H1 (cell line): Measurements from ENCODE around the gene OXCT2. TPM values are rescaled to one million over a fixed set of nuclear protein-coding genes. Genes with fewer than 3 reads are reported as not detected.

Experiments used
- CTCF ChIA-PET: fragments of 300-600 bp; sonication (Branson Sonifier 250); formaldehyde crosslinking; loops from one replicate; lab custom pipeline; 2021; ENCODE audit not compliant: partially characterized antibody; lab: Charles Lee
- POLR2A ChIA-PET: fragments of 300-600 bp; sonication (Branson Sonifier 250); formaldehyde crosslinking; loops from one replicate; lab custom pipeline; 2021; ENCODE audit warnings: inconsistent platforms; ENCODE audit not compliant: partially characterized antibody; lab: Charles Lee
- DNase-seq, 2 experiments: peaks; one replicate each; pipeline versions ENCODE4 v3.0.0 to v3.0.0-alpha.2; 2010 to 2022; ENCODE audit warnings: low spot score in 2 of 2, low read depth in 1 of 2, mixed read lengths in 1 of 2
- FAIRE-seq: peaks from 2 replicates; lab custom pipeline; 2011; peaks lifted over from hg19 to GRCh38; lab: Jason Lieb, UNC
- H2AFZ ChIP-seq: 2 replicates; pipeline ENCODE4 v1.8.1; 2012; ENCODE audit warnings: low read length, inconsistent platforms
- H2AK5ac ChIP-seq: 2 replicates; pipeline ENCODE4 v1.6.1; 2013; ENCODE audit warnings: low read depth, low read length
- H2BK120ac ChIP-seq: replicated peaks from 2 replicates; pipeline ENCODE3; 2013; ENCODE audit warnings: low read depth, low read length, inconsistent platforms
- H2BK12ac ChIP-seq: 2 replicates; pipeline ENCODE4 v1.6.1; 2013; ENCODE audit warnings: low read depth, low read length
- H2BK15ac ChIP-seq: 2 replicates; pipeline ENCODE4 v1.6.1; 2013; ENCODE audit warnings: low read length
- H2BK20ac ChIP-seq: 2 replicates; pipeline ENCODE4 v1.6.1; 2013; ENCODE audit warnings: low read length
- H2BK5ac ChIP-seq: 2 replicates; pipeline ENCODE4 v1.6.1; 2013; ENCODE audit warnings: low read depth, low read length
- H3K14ac ChIP-seq: 2 replicates; pipeline ENCODE4 v1.6.1; 2013; ENCODE audit warnings: inconsistent platforms; ENCODE audit not compliant: insufficient read length
- H3K18ac ChIP-seq: 2 replicates; pipeline ENCODE4 v1.6.1; 2013; ENCODE audit warnings: low read length; ENCODE audit errors: extremely low read depth
- H3K23ac ChIP-seq: 2 replicates; pipeline ENCODE4 v1.6.1; 2013; ENCODE audit warnings: inconsistent platforms; ENCODE audit not compliant: insufficient read length
- H3K23me2 ChIP-seq: 2 replicates; pipeline ENCODE4 v1.6.1; 2013; ENCODE audit warnings: low read depth, low read length
- H3K27ac ChIP-seq: 2 replicates; pipeline ENCODE4 v1.6.1; 2011; ENCODE audit warnings: low read depth, low read length, inconsistent platforms
- H3K27me3 ChIP-seq, 4 experiments: replicated peaks in 1 of 4; 1 replicate in 1 of 4; 2 replicates in 3 of 4; pipeline versions ENCODE4 v1.6.1 to v1.8.1; 2011 to 2013; ENCODE audit warnings: low read length in 3 of 4, mild to moderate bottlenecking in 3 of 4, inconsistent platforms in 2 of 4, mixed read lengths in 2 of 4, moderate library complexity in 1 of 4; ENCODE audit not compliant: control insufficient read depth in 3 of 4, insufficient read depth in 3 of 4; ENCODE audit errors: extremely low read depth in 1 of 4
- H3K36me3 ChIP-seq, 4 experiments: 2 replicates each; pipeline versions ENCODE4 v1.6.1 to v1.8.1; 2011 to 2013; ENCODE audit warnings: mild to moderate bottlenecking in 4 of 4, low read length in 3 of 4, moderate library complexity in 2 of 4, control low read depth in 1 of 4, inconsistent platforms in 1 of 4; ENCODE audit not compliant: insufficient read depth in 4 of 4, control insufficient read depth in 2 of 4
- H3K4ac ChIP-seq: replicated peaks from 2 replicates; pipeline ENCODE3; 2013; ENCODE audit warnings: low read length, low read depth, mixed read lengths, inconsistent platforms; ENCODE audit not compliant: insufficient read length
- H3K4me1 ChIP-seq, 4 experiments: replicated peaks in 1 of 4; 1 replicate in 1 of 4; 2 replicates in 3 of 4; pipeline versions ENCODE4 v1.6.1 to v1.8.1; 2011 to 2013; ENCODE audit warnings: low read length in 3 of 4, inconsistent platforms in 2 of 4, mixed read lengths in 1 of 4; ENCODE audit not compliant: insufficient read depth in 4 of 4, control insufficient read depth in 3 of 4
- H3K4me2 ChIP-seq, 2 experiments: 2 replicates each; pipeline versions ENCODE4 v1.6.1 to v1.8.1; 2011 to 2013; ENCODE audit warnings: low read depth in 2 of 2, low read length in 2 of 2, control low read depth in 1 of 2, inconsistent platforms in 1 of 2, mild to moderate bottlenecking in 1 of 2; ENCODE audit not compliant: insufficient read depth in 1 of 2
- H3K4me3 ChIP-seq, 4 experiments: fragments of 200-600, 300-600 bp in 1 of 4; sonication (generic), shearing (Covaris generic), sonication (Bioruptor Twin) in 1 of 4; 2 replicates each; pipeline versions ENCODE4 v1.5.1 to v1.8.1; 2011 to 2016; ENCODE audit warnings: low read length in 4 of 4, low read depth in 3 of 4, control low read depth in 2 of 4, inconsistent platforms in 2 of 4, mild to moderate bottlenecking in 2 of 4, mixed read lengths in 1 of 4, moderate library complexity in 1 of 4; ENCODE audit not compliant: insufficient read depth in 2 of 4; ENCODE audit errors: extremely low read depth in 1 of 4
- H3K56ac ChIP-seq: replicated peaks from 2 replicates; pipeline ENCODE3; 2013; ENCODE audit warnings: low read depth, mild to moderate bottlenecking, mixed read lengths, low read length, inconsistent platforms; ENCODE audit not compliant: insufficient read length
- H3K79me1 ChIP-seq: 2 replicates; pipeline ENCODE4 v1.6.1; 2013; ENCODE audit warnings: low read depth, low read length, control low read depth
- H3K79me2 ChIP-seq, 2 experiments: 2 replicates each; pipeline versions ENCODE4 v1.6.1 to v1.8.1; 2012 to 2013; ENCODE audit warnings: low read length in 2 of 2, mild to moderate bottlenecking in 2 of 2, inconsistent platforms in 1 of 2; ENCODE audit not compliant: insufficient read depth in 2 of 2, control insufficient read depth in 1 of 2
- H3K9ac ChIP-seq, 4 experiments: replicated peaks in 1 of 4; 1 replicate in 1 of 4; 2 replicates in 3 of 4; pipeline versions ENCODE4 v1.6.1 to v1.8.1; 2011 to 2013; ENCODE audit warnings: low read depth in 3 of 4, low read length in 3 of 4, control low read depth in 2 of 4, mild to moderate bottlenecking in 2 of 4, moderate library complexity in 2 of 4, inconsistent platforms in 1 of 4; ENCODE audit errors: extremely low read depth in 1 of 4
- H3K9me3 ChIP-seq, 2 experiments: 2 replicates each; pipeline versions ENCODE4 v1.6.1 to v1.8.1; 2012 to 2013; ENCODE audit warnings: mild to moderate bottlenecking in 2 of 2, moderate library complexity in 2 of 2, control low read depth in 1 of 2, inconsistent platforms in 1 of 2, low read depth in 1 of 2, low read length in 1 of 2, mixed read lengths in 1 of 2; ENCODE audit not compliant: insufficient read depth in 2 of 2
- H4K20me1 ChIP-seq, 2 experiments: replicated peaks in 1 of 2; 2 replicates each; pipeline versions ENCODE3 to v1.8.1; 2011 to 2013; ENCODE audit warnings: inconsistent platforms in 2 of 2, low read length in 2 of 2, mild to moderate bottlenecking in 1 of 2; ENCODE audit not compliant: insufficient read depth in 2 of 2, control insufficient read depth in 1 of 2
- H4K5ac ChIP-seq: 2 replicates; pipeline ENCODE4 v1.6.1; 2013; ENCODE audit warnings: low read length, low read depth, mixed read lengths, inconsistent platforms; ENCODE audit not compliant: insufficient read length
- H4K8ac ChIP-seq: 2 replicates; pipeline ENCODE4 v1.8.0; 2013; ENCODE audit warnings: mild to moderate bottlenecking, moderate library complexity, low read length, inconsistent platforms; ENCODE audit not compliant: insufficient read depth; ENCODE audit errors: extremely low read depth
- H4K91ac ChIP-seq: replicated peaks from 2 replicates; pipeline ENCODE3; 2013; ENCODE audit warnings: low read length, mixed read lengths, inconsistent platforms; ENCODE audit not compliant: insufficient read length
- CHD1 ChIP-seq: IDR thresholded peaks from 2 replicates; pipeline ENCODE4 v1.6.1; 2012; ENCODE audit warnings: low read depth, low read length, improper control_type of control experiment
- CREB1 ChIP-seq: IDR thresholded peaks from 2 replicates; pipeline ENCODE4 v1.6.1; 2012; ENCODE audit warnings: inconsistent platforms
- MAFK ChIP-seq: IDR thresholded peaks from 2 replicates; pipeline ENCODE4 v1.6.1; 2012; ENCODE audit warnings: low read depth, mild to moderate bottlenecking, improper control_type of control experiment, low read length
- POLR2A ChIP-seq, 2 experiments: IDR thresholded peaks; 1 replicate in 1 of 2; 2 replicates in 1 of 2; pipeline ENCODE4 v1.6.1; 2011; ENCODE audit warnings: low read depth in 2 of 2, low read length in 2 of 2, mild to moderate bottlenecking in 2 of 2; ENCODE audit errors: control extremely low read depth in 1 of 2
- POU5F1 ChIP-seq: IDR thresholded peaks from 2 replicates; pipeline ENCODE4 v1.6.1; 2011; ENCODE audit warnings: low read depth, mild to moderate bottlenecking, low read length, moderate library complexity
- RAD21 ChIP-seq, 2 experiments: IDR thresholded peaks in 1 of 2; conservative IDR thresholded peaks in 1 of 2; 2 replicates each; pipeline ENCODE4 v1.6.1; 2011; ENCODE audit warnings: low read depth in 2 of 2, low read length in 2 of 2, improper control_type of control experiment in 1 of 2, inconsistent platforms in 1 of 2, mild to moderate bottlenecking in 1 of 2, moderate library complexity in 1 of 2
- SIRT6 ChIP-seq: IDR thresholded peaks from one replicate; pipeline ENCODE4 v1.7.1; 2012; ENCODE audit warnings: low read length, inconsistent platforms
- SIX5 ChIP-seq: IDR thresholded peaks from 2 replicates; pipeline ENCODE4 v1.6.1; 2011; ENCODE audit warnings: mild to moderate bottlenecking, low read depth, low read length
- TBP ChIP-seq: IDR thresholded peaks from 2 replicates; pipeline ENCODE4 v1.6.1; 2011; ENCODE audit warnings: low read depth, low read length, improper control_type of control experiment
- WGBS, 2 experiments: shearing (Covaris generic) in 1 of 2; methylation state at CpG; one replicate each; pipeline versions ENCODE4 v1.1.6 to v1.1.7; 2013 to 2015; ENCODE audit warnings: low lambda C conversion rate in 2 of 2, mixed read lengths in 2 of 2, inconsistent platforms in 1 of 2, low coverage in 1 of 2, missing lambda C conversion rate in 1 of 2; ENCODE audit not compliant: insufficient replicate concordance in 2 of 2, insufficient coverage in 1 of 2, insufficient read length in 1 of 2; ENCODE audit errors: extremely low coverage in 1 of 2, missing lambda C conversion rate in 1 of 2; 5-methylcytosine and 5-hydroxymethylcytosine counted together
- polyA plus RNA-seq, 7 experiments: library from polyadenylated mRNA; depleted of rRNA in 3 of 7; stranded (reverse) in 5 of 7; unstranded in 2 of 7; fragments of >200 nt in 5 of 7; fragments of 200-250 nt in 2 of 7; gene quantifications; 1 replicate in 5 of 7; 2 replicates in 1 of 7; 4 replicates in 1 of 7; pipeline versions ENCODE4 v1.2.1 to v1.2.3, GENCODE V29; 2011 to 2013; ENCODE audit warnings: missing spikeins in 2 of 7, mixed read lengths in 2 of 7
- total RNA-seq: library from RNA; stranded (reverse); fragmentation: NEBNext Ultra II Directional; extraction: Animal tissue kit (Norgen Biotek cat#: 25700); gene quantifications from 2 replicates; pipeline ENCODE4 v1.2.1, GENCODE V29; 2021
- TF ChIP-seq, protein P1 (sequence below): IDR thresholded peaks from 2 replicates; pipeline ENCODE4 v1.6.1; 2011; ENCODE audit warnings: low read depth, mild to moderate bottlenecking, low read length; ENCODE audit not compliant: insufficient read depth

Gene OXCT2
- total and polyA plus RNA-seq, 2 of the 8 experiments (the other 6 are each of a cell fraction or from before 2014, with no cell fraction given): 2.6 to 2.9 TPM

DNA sequence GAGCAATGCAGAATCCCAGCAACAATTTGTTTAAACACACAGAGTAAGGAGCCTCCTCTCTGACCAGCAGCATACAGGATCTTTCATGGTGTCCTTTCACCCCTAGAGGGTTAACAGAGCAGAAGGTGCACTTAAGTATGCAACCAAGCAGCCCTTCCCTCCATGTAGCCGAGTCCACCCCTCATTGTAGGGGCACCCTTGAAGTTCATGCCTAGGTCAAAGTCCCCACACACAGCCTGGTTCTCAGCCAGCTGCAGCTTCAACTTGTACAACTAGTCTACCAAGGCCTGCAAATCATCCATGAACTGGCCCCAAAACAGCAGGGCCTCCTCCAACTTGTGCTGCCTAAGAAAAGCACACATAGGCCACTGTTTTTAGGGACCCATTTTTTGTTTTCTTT lies 24.5 kb upstream of the OXCT2 start:
- Histone ChIP-seq H4K8ac (no peak overlapping the region), H2BK5ac (no peak overlapping the region), H2BK15ac (no peak overlapping the region), H3K18ac (no peak overlapping the region), H4K91ac (no peak overlapping the region), H3K27ac (no peak overlapping the region), H3K56ac (no peak overlapping the region), H3K14ac (no peak overlapping the region), H3K79me2 (no peaks in the 10 kb centered on the region), H3K23me2 (no peaks in the 10 kb centered on the region), H4K20me1 (no peaks in the 10 kb centered on the region), H3K9me3 (no peaks in the 10 kb centered on the region), H2AFZ (no peak overlapping the region), H2BK120ac (no peak overlapping the region), H2BK20ac (no peak overlapping the region), H3K79me1 (no peaks in the 10 kb centered on the region), H3K4me2 (no peak overlapping the region), H3K23ac (no peak overlapping the region), H2BK12ac (no peak overlapping the region), H3K9ac (no peak overlapping the region), H3K4me3 (no peak overlapping the region), H3K27me3 (peaks cover 2 to 10% (median 4%) of the 10 kb centered on the region in 4 experiments; a peak in 5 of 7 replicates), H2AK5ac (no peak overlapping the region), H3K4me1 (no peaks in the 10 kb centered on the region), H3K36me3 (no peaks in the 10 kb centered on the region), H3K4ac (no peak overlapping the region), H4K5ac (no peak overlapping the region)
- no peak for DNase-seq
- FAIRE-seq: no peak
- ChIA-PET POLR2A (interaction anchor here (0.6 kb wide), 1 partner anchor 28 kb away, joined by 3 read pairs; no protein-coding TSS in a partner anchor), CTCF (no interaction called here)
- WGBS, 2 experiments: 63% methylated on average over 1 of the region's 1 CpG; no CpG with 5 or more reads in 1 of the 2 experiments
- TF ChIP-seq, protein P1, sequence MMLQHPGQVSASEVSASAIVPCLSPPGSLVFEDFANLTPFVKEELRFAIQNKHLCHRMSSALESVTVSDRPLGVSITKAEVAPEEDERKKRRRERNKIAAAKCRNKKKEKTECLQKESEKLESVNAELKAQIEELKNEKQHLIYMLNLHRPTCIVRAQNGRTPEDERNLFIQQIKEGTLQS: no peak
- TF ChIP-seq POU5F1 (no peak), POLR2A (IDR thresholded peaks at IDR 0.05; ENCODE audit: control extremely low read depth in 1 of 2, low read depth in 2 of 2, low read length in 2 of 2) (no peak), RAD21 (IDR thresholded peaks at IDR 0.05 in 1 of 2, conservative IDR thresholded peaks at IDR 0.05 in 1 of 2; ENCODE audit: low read depth in 2 of 2, low read length in 2 of 2) (no peak), MAFK (no peak), CREB1 (no peak), TBP (no peak), SIX5 (no peak), CHD1 (no peak), SIRT6 (no peak)
